ENCODE data around the gene PARD3. TPM values are rescaled to one million over a fixed set of nuclear protein-coding genes. Genes with fewer than 3 reads are reported as not detected.

PARD3 gene
- total and polyA plus RNA-seq, 10 of the 15 experiments (the other 5 are each of a cell fraction or from before 2014, with no cell fraction given), result 2.6 to 43.1 (median 13.9) TPM

DNA sequence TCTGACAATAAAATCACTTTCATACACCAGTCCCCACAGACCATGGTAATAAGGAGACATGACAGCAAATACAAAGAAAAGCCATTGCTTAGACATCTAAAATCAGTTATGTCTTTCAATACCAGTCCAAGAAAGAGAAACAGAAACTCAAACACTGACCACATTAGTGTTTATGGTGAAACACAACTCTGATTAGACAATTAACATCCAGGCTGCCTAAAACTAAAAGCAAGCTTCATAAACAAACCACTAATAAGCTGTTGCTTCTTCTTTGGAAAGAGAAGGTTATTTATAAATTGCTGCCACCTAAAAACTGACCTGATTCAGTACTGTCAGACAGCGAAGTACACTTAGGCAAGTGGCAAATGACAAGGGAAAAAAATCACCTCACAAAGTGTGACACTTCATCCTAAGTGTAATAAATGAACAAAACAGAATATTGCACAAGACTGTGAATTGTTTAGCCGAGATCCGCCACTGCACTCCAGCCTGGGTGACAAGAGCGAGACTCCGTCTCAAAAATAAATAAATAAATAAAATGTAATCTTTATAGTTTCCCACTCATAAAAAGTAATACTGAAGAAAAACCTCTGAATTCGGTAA is 277.4 kb downstream of the PARD3 start (continued):
- TF ChIP-seq RCOR1 (conservative IDR thresholded peaks at IDR 0.05; ENCODE audit: low read depth, low read length), result no peak
- TF ChIP-seq IKZF1 (conservative IDR thresholded peaks at IDR 0.05), result peak; percentile 57; the same call in 1 of the 2 replicates
- TF ChIP-seq BCL11A (IDR thresholded peaks at IDR 0.05; ENCODE audit: low read depth, low read length), result peak; percentile 73; the same call in 1 of the 2 replicates
- TF ChIP-seq MEF2A (IDR thresholded peaks at IDR 0.05; ENCODE audit: insufficient read depth, low read depth, low read length), result 0 out of 2 replicates have a peak, but pooled peaks have one; percentile 25
- TF ChIP-seq KAT2A (conservative IDR thresholded peaks at IDR 0.05; ENCODE audit: control insufficient read depth, low read depth, low read length), result no peak
- no peak for TF ChIP-seq SREBF2 (IDR thresholded peaks at IDR 0.05; ENCODE audit: low read length)
- 0 out of 2 replicates have a peak, but pooled peaks have one; percentile 9 for TF ChIP-seq ZNF207 (IDR thresholded peaks at IDR 0.05; ENCODE audit: borderline replicate concordance)
- TF ChIP-seq STAT1 (conservative IDR thresholded peaks at IDR 0.05), result no peak
- TF ChIP-seq TARDBP (IDR thresholded peaks at IDR 0.05; ENCODE audit: borderline replicate concordance), result no peak
- peak; percentile 54; the same call in 1 of the 2 replicates for TF ChIP-seq BMI1 (IDR thresholded peaks at IDR 0.05; ENCODE audit: borderline replicate concordance)
- no peak for TF ChIP-seq TCF12 (IDR thresholded peaks at IDR 0.05; ENCODE audit: low read depth, low read length)
- TF ChIP-seq NFIC (IDR thresholded peaks at IDR 0.05; ENCODE audit: low read depth, low read length), result 0 out of 2 replicates have a peak, but pooled peaks have one; percentile 23
- peak; percentile 89 for TF ChIP-seq IKZF2 (IDR thresholded peaks at IDR 0.05)
- TF ChIP-seq, protein P1, sequence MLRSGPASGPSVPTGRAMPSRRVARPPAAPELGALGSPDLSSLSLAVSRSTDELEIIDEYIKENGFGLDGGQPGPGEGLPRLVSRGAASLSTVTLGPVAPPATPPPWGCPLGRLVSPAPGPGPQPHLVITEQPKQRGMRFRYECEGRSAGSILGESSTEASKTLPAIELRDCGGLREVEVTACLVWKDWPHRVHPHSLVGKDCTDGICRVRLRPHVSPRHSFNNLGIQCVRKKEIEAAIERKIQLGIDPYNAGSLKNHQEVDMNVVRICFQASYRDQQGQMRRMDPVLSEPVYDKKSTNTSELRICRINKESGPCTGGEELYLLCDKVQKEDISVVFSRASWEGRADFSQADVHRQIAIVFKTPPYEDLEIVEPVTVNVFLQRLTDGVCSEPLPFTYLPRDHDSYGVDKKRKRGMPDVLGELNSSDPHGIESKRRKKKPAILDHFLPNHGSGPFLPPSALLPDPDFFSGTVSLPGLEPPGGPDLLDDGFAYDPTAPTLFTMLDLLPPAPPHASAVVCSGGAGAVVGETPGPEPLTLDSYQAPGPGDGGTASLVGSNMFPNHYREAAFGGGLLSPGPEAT (IDR thresholded peaks at IDR 0.05; ENCODE audit: low read depth), result peak; percentile 81
- TF ChIP-seq, protein P2, sequence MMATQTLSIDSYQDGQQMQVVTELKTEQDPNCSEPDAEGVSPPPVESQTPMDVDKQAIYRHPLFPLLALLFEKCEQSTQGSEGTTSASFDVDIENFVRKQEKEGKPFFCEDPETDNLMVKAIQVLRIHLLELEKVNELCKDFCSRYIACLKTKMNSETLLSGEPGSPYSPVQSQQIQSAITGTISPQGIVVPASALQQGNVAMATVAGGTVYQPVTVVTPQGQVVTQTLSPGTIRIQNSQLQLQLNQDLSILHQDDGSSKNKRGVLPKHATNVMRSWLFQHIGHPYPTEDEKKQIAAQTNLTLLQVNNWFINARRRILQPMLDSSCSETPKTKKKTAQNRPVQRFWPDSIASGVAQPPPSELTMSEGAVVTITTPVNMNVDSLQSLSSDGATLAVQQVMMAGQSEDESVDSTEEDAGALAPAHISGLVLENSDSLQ (IDR thresholded peaks at IDR 0.05), result peak; percentile 38
- peak in 1 of 2 experiments; percentile 36; a peak in 1 of 4 replicates for TF ChIP-seq BHLHE40 (IDR thresholded peaks at IDR 0.05; ENCODE audit: borderline replicate concordance in 1 of 2, low read depth in 2 of 2, low read length in 1 of 2)
- TF ChIP-seq, protein P3, sequence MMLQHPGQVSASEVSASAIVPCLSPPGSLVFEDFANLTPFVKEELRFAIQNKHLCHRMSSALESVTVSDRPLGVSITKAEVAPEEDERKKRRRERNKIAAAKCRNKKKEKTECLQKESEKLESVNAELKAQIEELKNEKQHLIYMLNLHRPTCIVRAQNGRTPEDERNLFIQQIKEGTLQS (IDR thresholded peaks at IDR 0.05; ENCODE audit: borderline replicate concordance, extremely low read depth, low read depth, low read length), result no peak
- peak; percentile 80 for TF ChIP-seq MEF2B (IDR thresholded peaks at IDR 0.05; ENCODE audit: partially characterized antibody, poor library complexity, severe bottlenecking)
- TF ChIP-seq HDAC2 (IDR thresholded peaks at IDR 0.05), result no peak
- TF ChIP-seq, protein P4, sequence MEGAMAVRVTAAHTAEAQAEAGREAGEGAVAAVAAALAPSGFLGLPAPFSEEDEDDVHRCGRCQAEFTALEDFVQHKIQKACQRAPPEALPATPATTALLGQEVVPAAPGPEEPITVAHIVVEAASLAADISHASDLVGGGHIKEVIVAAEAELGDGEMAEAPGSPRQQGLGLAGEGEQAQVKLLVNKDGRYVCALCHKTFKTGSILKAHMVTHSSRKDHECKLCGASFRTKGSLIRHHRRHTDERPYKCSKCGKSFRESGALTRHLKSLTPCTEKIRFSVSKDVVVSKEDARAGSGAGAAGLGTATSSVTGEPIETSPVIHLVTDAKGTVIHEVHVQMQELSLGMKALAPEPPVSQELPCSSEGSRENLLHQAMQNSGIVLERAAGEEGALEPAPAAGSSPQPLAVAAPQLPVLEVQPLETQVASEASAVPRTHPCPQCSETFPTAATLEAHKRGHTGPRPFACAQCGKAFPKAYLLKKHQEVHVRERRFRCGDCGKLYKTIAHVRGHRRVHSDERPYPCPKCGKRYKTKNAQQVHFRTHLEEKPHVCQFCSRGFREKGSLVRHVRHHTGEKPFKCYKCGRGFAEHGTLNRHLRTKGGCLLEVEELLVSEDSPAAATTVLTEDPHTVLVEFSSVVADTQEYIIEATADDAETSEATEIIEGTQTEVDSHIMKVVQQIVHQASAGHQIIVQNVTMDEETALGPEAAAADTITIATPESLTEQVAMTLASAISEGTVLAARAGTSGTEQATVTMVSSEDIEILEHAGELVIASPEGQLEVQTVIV (IDR thresholded peaks at IDR 0.05; ENCODE audit: borderline replicate concordance, partially characterized antibody), result no peak
- TF ChIP-seq, protein P5, sequence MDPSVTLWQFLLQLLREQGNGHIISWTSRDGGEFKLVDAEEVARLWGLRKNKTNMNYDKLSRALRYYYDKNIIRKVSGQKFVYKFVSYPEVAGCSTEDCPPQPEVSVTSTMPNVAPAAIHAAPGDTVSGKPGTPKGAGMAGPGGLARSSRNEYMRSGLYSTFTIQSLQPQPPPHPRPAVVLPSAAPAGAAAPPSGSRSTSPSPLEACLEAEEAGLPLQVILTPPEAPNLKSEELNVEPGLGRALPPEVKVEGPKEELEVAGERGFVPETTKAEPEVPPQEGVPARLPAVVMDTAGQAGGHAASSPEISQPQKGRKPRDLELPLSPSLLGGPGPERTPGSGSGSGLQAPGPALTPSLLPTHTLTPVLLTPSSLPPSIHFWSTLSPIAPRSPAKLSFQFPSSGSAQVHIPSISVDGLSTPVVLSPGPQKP (IDR thresholded peaks at IDR 0.05; ENCODE audit: low read depth, low read length), result no peak

Measured in GM12878 (cell line).